Activated CD8-positive, alpha-beta memory T cell treated with anti-CD3 and anti-CD28 coated beads, Interleukin-2, amount 50 U/mL, for 48 hours (primary cell): ENCODE measurements around the gene UQCRC2.
"Not testable (repeated sequence)": the region's sequence is repeated elsewhere in the genome, so short reads cannot be mapped to it uniquely, and the experiment has no call there.

Experiments
- DNase-seq: peaks from one replicate; pipeline ENCODE4 v3.0.0-alpha.2; 2020

UQCRC2 gene

DNA sequence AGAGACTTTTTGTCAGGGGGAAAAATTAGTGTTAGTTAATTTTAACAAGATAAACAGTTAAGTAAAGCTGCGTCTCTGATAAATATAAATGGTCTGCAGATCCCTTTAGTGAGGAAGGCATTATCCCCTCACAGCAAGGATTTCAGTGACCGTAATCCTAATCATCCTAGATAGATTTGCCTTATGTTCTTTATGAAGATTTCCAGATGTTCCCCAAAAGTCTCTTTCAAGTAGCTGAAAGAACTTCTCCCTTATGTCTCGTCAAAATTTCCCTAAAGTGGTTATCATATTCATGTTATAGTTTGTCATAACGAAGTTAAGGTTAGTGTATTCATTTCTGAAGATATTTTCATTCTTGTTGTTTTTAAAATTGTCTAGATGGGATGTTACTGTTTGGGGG lies 60.3 kb downstream of the UQCRC2 start:
- no peak for DNase-seq

DNA sequence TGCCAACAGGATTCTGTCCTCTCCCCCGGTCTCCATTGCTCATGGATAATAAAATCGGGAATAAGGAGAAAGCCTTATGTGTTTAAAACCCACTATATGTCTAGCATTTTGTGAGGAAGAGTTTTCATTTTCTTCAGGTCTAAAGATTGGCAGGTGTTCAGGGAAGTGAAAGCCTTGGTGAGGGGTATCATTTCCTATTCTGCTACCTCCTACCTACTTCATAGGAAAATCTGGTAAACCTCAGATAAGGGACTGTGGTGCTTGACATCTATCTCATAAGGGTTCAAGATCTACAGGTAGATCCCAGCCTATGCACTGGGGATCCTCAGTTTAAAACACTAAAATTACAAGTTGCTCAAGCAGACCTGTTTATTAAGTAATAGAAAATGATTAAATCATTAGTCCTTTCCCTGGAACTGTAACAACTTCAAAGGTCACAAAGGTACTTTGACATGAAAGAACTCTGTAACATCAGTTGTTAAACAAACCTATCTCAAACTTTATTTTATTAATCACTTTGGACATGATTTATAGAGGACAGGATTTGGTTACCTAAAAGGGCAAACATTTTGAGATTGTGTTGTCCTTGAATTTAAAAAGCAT lies 61.2 kb downstream of the UQCRC2 start:
- DNase-seq: no peak

DNA sequence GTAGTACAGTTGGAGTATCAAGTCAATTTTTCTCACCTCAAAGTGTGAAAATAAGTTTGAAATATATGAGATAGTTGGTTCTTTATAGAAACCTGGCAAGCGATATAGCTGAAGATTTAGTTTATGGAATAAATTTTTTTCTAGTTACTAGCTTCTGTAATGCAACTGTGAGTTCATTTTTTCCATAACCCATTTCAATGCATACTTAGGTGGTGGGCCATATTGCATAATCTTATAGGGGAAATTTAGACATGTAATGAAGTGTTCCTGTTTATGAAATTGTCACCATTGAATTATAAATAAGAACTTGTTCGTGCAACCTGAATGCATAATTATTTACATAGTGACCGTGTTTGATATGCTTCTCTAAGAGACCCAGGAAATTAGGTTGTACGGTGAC lies 63.8 kb downstream of the UQCRC2 start:
- DNase-seq: no peak

DNA sequence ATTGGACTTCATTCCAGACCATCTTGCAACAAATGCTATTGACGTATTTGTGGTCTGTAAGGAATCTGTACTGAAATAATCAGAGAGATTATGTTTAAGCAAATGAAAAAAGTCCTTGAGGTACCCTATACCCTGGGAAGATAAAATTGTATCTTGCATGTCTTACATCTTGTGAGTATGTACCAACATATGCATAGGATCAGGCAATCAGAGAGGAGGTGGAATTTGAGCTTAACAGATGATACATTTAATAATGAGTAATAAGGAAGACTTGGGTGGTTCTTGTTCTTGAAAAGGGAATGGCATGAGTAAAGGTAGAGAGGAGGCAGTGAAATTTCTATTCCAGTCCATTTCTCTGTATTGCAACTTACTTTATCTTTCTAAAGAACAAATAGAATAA lies 65.4 kb downstream of the UQCRC2 start:
- DNase-seq: no peak

DNA sequence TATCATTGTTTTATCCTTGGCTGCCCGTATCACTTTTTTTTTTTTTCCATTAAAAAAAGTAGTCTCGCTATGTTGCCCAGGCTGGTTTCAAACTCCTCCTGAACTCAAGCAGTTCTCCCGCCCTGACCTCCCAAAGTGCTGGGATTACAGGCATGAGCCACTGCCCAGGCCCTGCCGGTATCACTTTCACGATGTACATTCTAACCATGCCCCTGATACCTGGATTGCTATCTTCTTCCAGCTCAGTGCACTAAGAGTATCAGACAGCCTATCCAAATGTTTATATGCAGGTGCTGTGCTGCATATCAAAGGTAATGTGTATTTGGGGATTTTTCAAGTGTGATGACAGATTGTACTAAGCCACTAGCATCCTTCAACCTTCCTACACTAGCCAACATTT lies 69.0 kb downstream of the UQCRC2 start:
- DNase-seq: no peak

DNA sequence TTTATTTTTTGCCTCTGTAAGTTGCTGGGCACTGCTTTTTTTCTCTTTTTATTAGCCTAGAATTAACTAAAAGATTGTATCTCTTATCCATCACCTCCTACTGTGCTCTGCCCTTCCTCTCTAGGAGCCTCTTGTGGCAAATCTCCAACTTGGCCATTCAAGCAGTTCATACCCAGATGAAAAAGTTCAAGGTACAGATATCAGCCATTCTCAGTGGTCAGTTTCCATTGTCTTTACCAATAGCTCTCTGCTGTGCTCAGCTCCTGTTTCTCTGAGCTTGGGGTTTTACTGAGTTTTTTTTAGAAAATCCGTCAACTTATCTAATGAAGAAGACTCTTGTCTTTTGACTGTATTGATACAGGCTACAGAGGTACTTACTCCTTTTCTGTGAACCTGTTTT lies 70.3 kb downstream of the UQCRC2 start:
- DNase-seq: no peak

DNA sequence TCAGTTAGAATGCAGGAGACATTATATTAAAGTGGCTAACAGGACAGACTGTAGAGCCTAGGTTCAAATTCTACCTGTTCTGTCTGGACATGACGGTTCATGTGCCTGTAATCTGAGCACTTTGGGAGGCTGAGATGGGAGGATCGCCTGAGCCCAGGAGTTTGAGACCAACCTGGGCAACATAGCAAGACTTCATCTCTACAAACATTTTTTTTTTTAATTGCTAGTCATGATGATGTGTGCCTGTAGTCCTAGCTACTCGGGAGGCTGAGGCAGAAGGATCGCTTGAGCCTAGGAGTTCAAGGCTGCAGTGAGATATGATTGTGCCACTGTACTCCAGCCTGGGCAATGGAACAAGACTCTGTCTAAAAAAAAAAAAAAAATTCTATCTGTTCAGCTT lies 71.6 kb downstream of the UQCRC2 start:
- not testable (repeated sequence) for DNase-seq

DNA sequence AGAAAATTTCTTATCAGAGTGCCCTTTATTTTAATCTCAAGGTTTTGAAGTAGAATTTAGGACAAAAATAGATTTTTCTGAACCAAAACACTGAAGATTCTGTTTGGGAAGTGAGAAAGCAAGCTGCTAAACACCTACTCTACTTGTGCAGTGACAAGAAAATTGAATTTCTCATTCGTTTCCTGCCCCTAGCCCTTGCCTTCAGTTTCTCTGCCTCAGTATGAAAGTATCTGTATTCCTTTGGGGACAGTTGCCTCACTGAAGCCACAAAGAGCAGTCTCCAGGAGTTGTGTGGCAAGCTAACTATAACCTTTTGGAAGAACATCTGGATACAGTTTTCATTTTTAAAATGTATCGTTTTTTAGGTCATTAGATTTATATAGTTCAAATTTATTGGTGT lies 74.5 kb downstream of the UQCRC2 start:
- DNase-seq: no peak

DNA sequence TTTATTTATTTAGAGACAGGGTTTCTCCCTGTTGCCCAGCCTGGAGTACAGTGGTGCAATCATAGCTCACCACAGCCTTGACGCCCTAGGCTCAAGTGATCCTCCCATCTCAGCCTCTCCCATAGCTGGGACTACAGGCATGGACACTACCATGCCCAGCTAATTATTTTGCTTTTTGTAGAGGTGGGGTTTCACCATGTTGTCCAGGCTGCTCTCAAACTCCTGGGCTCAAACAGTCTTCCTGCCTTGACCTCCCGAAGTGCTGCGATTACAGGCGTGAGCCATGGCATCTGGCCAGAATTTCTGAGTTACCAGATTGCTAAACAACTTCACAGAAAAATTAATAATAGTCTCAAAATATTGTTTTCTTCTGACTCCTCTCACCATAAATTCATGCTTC lies 76.5 kb downstream of the UQCRC2 start:
- no peak for DNase-seq

DNA sequence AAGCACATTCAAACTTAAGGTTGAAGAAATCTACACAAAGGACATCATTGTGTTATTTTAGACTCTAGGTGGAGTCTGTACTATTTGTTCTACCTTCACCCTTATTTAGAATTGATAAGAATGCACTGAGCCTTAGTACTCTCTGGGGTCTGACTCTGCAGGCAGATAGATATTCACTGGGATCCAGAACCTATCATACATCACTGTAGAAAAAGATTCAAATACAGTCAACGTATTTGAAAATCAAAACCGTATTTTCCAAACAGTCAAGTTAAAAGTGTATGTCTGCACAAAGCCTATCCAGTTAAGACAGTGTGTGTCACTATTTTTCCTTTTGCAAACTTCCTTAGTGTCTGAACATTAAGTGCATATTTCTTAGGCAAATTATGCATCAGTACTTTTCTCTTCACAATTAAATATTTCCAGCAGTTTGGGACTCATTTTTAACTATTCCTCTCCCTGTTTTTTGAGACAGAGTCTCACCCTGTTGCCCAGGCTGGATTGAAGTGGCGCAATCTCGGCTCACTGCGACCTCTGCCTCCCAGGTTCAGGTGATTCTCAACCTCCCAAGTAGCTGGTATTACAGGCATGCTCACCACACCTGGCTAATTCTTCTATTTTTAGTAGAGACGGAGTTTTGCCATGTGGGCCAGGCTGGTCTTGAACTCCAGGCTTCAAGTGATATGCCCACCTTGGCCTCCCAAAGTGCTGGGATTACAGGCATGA lies 77.1 kb downstream of the UQCRC2 start:
- DNase-seq: no peak

DNA sequence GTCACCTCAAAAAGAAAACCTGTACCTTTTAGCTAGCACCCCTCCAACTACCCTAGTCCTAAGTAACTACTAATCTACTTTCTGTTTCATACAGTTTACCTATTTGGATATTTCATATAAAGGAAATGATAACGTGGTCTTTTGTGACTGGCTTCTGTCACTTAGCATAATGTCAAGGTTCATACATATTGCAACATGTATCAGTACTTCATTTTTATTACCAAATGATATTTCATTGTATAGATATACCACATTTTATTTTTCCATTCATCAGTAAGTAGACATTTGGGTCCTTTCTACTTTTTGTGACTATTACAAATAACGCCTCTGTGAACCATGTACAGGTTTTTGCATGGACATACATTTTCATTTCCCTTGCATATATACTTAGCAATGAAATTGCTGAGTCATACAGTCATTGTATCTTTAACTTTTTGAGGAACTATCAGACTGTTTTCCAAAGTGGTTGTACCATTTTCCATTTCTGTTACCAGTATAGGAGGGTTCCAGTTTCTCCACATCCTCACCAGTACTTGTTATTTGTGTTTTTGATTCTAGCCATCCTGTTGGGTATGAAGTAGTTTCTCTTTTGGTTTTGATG lies 78.4 kb downstream of the UQCRC2 start:
- DNase-seq: no peak
